Aorta (tissue), 5 donors: Measurements from ENCODE around the gene EOMES. TPM values are rescaled to one million over a fixed set of nuclear protein-coding genes. Genes with fewer than 3 reads are reported as not detected.
"Not testable (repeated sequence)": the region's sequence is repeated elsewhere in the genome, so short reads cannot be mapped to it uniquely, and the experiment has no call there.

Experiments
- ATAC-seq: fragments of 200-7000 bp; cut with Tn5 transposase; one replicate; pipeline ENCODE4 v1.9.1; 2022; ENCODE audit warnings: moderate library complexity; ENCODE audit not compliant: low FRiP score
- DNase-seq, 2 donors: peaks; one replicate each; pipeline ENCODE4 v3.0.0-alpha.2; 2020
- H3K27ac ChIP-seq, 2 donors: one replicate each; pipeline ENCODE4 v1.5.1; 2013; ENCODE audit warnings: low read length in 2 of 2, mild to moderate bottlenecking in 2 of 2, moderate library complexity in 2 of 2, control low read depth in 1 of 2, inconsistent platforms in 1 of 2, low read depth in 1 of 2
- H3K27me3 ChIP-seq, 2 donors: one replicate each; pipeline ENCODE4 v1.6.1; 2013; ENCODE audit warnings: control low read depth in 1 of 2, low read length in 1 of 2, mild to moderate bottlenecking in 1 of 2, moderate library complexity in 1 of 2; ENCODE audit not compliant: insufficient read depth in 2 of 2, control insufficient read depth in 1 of 2
- H3K36me3 ChIP-seq, 2 donors: one replicate each; pipeline ENCODE4 v1.6.1; 2013; ENCODE audit warnings: control low read depth in 1 of 2, low read length in 1 of 2, mild to moderate bottlenecking in 1 of 2; ENCODE audit not compliant: insufficient read depth in 2 of 2, control insufficient read depth in 1 of 2
- H3K4me1 ChIP-seq, 2 donors: one replicate each; pipeline ENCODE4 v1.6.1; 2013; ENCODE audit warnings: low read length in 2 of 2, control low read depth in 1 of 2, mild to moderate bottlenecking in 1 of 2, moderate library complexity in 1 of 2; ENCODE audit not compliant: insufficient read depth in 2 of 2, control insufficient read depth in 1 of 2
- H3K4me3 ChIP-seq, 2 donors: one replicate each; pipeline ENCODE4 v1.5.1; 2013; ENCODE audit warnings: low read length in 2 of 2, control low read depth in 1 of 2, mild to moderate bottlenecking in 1 of 2
- H3K9me3 ChIP-seq: one replicate; pipeline ENCODE4 v1.6.1; 2013; ENCODE audit warnings: mild to moderate bottlenecking, low read length; ENCODE audit not compliant: control insufficient read depth
- WGBS, 2 donors: extraction: QIAGEN DNeasy Blood & Tissue Kit; methylation state at CpG; one replicate each; pipeline ENCODE4 v1.1.7; 2013; 5-methylcytosine and 5-hydroxymethylcytosine counted together
- intact Hi-C, 2 donors: fragments of 100-400 bp; cut with DNase I; formaldehyde crosslinking; loops; one replicate each; pipeline versions ENCODE4 v1.14.2 to v1.15.0; 2022
- long read RNA-seq, 2 donors: library from polyadenylated mRNA; unstranded; transcript quantifications; one replicate each; pipeline ENCODE4 v2.0.0, GENCODE V29; 2020 to 2021
- polyA plus RNA-seq, 2 donors: library from polyadenylated mRNA; stranded (reverse); fragments of 200-250 nt; gene quantifications; one replicate each; pipeline ENCODE4 v1.2.3, GENCODE V29; 2013
- total RNA-seq, 2 donors: library from RNA; stranded (reverse); fragmentation: NEBNext Ultra II Directional; extraction: Animal tissue kit (Norgen Biotek cat#: 25700); gene quantifications; one replicate each; pipeline ENCODE4 v1.2.1, GENCODE V29; 2021
- donor health status: healthy with polysubstance abuse.
- donor health status: Bipolar disorder and iron deficiency.
- donor health status: DM: no; HTN: no; CAD: no.
- donor health status: DM: no; HTN: no; CAD: no.
- donor health status: DM: yes; HTN: yes; CAD: no.

EOMES gene
- total RNA-seq, result under 1 TPM; 0.36 to 0.60 TPM
- polyA plus RNA-seq, result 1 to 10 TPM in 1 of 2 donors, not detected in 1; 1.2 TPM
- long read RNA-seq, donor 1, partial matches to known transcripts, result 1 of 1 reads
- long read RNA-seq, donor 1, other reads (novel, unspliced or antisense), result 0 of 1 reads
- long read RNA-seq, donor 2, result 0 reads

DNA sequence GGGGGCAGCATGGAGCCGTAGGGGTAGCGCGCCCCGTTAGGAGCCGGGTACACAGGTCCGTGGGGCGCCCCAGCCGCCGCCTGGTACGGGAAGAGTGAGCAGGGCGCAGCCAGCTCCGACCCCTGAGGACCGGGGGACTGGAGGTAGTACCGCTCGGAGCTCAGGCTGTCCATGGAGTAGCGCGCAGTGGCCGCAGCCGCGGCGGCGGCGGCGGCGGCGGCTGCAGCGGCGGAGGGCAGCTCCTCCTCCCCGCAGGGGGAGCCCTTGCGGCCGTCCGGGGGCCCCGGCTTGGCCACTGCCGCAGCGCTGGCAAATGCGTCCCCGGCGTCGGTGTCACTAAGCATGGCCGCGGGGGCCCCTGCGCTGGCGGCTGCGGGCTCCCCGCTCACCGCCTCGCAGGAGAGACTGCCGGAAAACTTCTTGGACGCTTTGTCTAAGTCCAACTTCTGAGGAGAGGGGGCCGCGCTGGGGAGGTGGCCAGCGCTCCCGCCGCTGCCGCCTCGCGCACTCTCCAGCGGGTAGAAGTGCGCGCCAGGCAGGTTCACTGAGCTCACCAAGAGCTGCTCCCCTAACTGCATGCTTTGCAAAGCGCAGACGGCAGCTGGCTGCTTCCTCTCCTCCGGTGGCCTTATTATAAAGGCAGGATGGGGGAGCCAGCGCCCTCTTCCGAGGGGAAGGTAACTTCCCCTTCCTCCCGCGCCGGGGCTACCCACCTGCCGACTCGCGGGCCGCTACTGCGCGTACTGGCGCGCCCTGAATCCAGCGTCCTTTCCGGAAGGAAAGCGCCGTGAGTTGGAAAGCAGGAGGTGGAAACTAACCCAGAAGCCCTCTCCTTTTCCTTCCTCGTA lies at the start of gene EOMES:
EOMES (minus strand) TSS at position 607 of the 848 bp plus-strand sequence; CDS start at position 578, 29 bp downstream.
- H3K27me3 ChIP-seq, result peaks cover 0 to 2% of the 10 kb centered on the region in 2 donors
- H3K9me3 ChIP-seq, result no peaks in the 10 kb centered on the region
- H3K36me3 ChIP-seq, result no peaks in the 10 kb centered on the region
- peak; percentile 45 for ATAC-seq
- intact Hi-C loops, result no loop called here
- H3K4me1 ChIP-seq, result no peaks in the 10 kb centered on the region
- WGBS, 2 donors, result 1% methylated on average over 68 to 81 of the region's 81 CpGs
- peak within 1 kb of the TSS; percentile 9 to 30 for H3K4me3 ChIP-seq
- DNase-seq, result no peak
- no peak within 1 kb of the TSS for H3K27ac ChIP-seq

DNA sequence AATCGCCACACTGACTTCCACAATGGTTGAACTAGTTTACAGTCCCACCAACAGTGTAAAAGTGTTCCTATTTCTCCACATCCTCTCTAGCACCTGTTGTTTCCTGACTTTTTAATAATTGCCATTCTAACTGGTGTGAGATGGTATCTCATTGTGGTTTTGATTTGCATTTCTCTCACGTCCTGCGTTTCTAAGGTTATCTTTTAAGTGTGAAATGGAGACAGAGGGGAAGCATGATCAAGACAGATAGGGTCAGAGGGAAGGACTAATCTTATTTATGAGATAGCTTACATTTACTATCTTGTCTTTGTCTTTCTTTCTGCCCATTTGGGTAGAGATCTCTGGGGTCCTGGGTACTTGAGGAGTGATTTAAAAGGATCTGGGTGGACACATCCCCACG lies 48.3 kb upstream of the EOMES start:
- H3K9me3 ChIP-seq, H3K4me3 ChIP-seq, DNase-seq, H3K4me1 ChIP-seq, intact Hi-C loops, H3K27me3 ChIP-seq, H3K36me3 ChIP-seq, H3K27ac ChIP-seq, ATAC-seq: not testable (repeated sequence)
- 67 to 72% methylated on average over 3 of the region's 4 CpGs for WGBS, 2 donors

DNA sequence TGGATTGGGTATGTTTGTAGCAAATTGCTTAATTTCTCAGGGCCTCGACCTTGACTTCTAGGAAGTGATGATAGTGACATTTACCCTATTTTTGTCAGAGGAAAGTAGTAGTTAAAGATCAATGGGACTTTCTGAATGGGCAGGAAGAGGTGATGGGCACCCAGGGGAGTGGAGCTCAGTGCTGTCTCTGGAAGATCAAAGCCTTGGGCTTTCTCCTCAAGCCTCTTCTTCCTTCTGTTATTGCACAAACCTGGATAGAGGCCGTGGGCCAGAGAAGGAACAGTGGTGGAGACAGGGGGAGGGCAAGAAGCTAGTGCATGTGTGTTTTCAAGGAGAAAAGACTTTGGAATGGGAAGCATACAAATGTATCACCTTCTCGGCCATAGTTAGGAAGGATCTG lies 44.9 kb upstream of the EOMES start:
- no peak for ATAC-seq
- WGBS, 2 donors, result 63 to 78% methylated on average over 3 of the region's 3 CpGs
- Histone ChIP-seq H3K4me3 (no peak overlapping the region), H3K9me3 (no peaks in the 10 kb centered on the region), H3K27me3 (no peaks in the 10 kb centered on the region), H3K4me1 (no peaks in the 10 kb centered on the region), H3K36me3 (no peaks in the 10 kb centered on the region), H3K27ac (no peak overlapping the region)
- intact Hi-C loops, result no loop called here
- no peak for DNase-seq

DNA sequence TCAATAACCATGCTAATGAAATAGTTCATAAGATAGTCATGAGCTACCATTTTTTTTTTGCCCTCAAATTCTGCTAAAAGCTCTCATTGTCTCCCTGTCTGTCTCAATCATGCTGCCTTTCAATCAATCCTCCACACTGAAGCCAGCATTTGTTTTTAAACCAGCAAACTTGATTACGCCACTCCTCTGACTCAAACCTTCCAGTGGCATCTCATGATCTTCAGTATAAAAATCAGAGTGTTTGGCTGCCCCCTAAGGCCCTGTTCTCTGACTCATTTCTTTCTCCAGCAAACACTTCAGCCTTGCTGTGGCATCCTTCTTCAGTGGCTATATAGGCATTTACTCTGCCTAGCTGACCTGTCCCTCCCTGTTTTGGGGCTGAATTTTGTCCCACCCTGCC lies 36.0 kb upstream of the EOMES start:
- no peak overlapping the region for H3K27ac ChIP-seq
- no peak for DNase-seq
- WGBS, 2 donors, result 90 to 94% methylated on average over 1 of the region's 1 CpG
- H3K27me3 ChIP-seq, result no peaks in the 10 kb centered on the region
- no peaks in the 10 kb centered on the region for H3K36me3 ChIP-seq
- intact Hi-C loops, result no loop called here
- no peak overlapping the region for H3K4me3 ChIP-seq
- no peaks in the 10 kb centered on the region for H3K4me1 ChIP-seq
- no peaks in the 10 kb centered on the region for H3K9me3 ChIP-seq
- ATAC-seq, result no peak

DNA sequence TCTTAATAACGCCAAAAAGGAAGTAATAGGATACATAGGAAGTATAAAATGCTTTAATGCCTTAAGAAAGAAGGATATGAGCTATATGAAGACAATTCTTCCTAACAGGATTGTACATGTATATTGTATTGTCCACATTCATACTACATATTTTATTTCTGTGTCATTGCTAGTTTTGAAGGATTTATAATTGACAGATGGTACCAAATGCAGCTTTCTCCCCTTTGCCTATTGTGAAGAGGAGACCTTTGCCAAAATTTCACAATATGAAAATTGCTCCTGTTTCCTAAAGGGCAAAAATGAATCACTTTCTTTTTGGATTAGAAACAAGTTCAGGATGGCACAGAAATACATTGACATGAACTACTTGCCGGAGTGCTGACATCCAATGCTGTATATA lies 34.8 kb upstream of the EOMES start:
- DNase-seq, result no peak
- no peaks in the 10 kb centered on the region for H3K4me1 ChIP-seq
- no peaks in the 10 kb centered on the region for H3K36me3 ChIP-seq
- no peak overlapping the region for H3K4me3 ChIP-seq
- no peak overlapping the region for H3K27ac ChIP-seq
- no peak for ATAC-seq
- H3K9me3 ChIP-seq, result no peaks in the 10 kb centered on the region
- no peaks in the 10 kb centered on the region for H3K27me3 ChIP-seq
- 84% methylated on average over 2 of the region's 2 CpGs for WGBS, 2 donors
- intact Hi-C loops, result no loop called here

DNA sequence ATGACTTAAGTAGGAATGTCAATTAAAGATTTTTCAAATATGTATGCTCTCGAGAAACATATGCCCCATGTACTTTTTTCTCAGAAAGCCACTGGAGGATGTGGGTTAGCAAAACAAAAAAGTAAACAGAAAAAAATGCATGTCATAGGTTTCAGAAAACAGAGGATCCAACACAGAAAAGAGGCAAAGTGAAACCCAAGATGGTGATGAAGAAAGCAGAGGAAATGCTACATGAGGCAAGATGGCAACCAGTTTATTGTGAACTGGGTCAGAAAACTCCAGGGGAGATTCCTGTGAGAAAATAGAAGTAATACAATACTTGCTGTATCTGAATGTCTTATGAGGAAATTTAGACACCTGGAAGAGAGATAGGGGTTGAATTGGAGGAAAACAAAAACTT lies 30.8 kb upstream of the EOMES start:
- H3K4me1 ChIP-seq, result no peaks in the 10 kb centered on the region
- ATAC-seq (no peak), DNase-seq (no peak)
- H3K9me3 ChIP-seq, result peaks cover 3% of the 10 kb centered on the region
- no peaks in the 10 kb centered on the region for H3K27me3 ChIP-seq
- no peak overlapping the region for H3K27ac ChIP-seq
- WGBS, 2 donors, result 79 to 88% methylated on average over 1 of the region's 1 CpG
- intact Hi-C loops, result no loop called here
- no peak overlapping the region for H3K4me3 ChIP-seq
- H3K36me3 ChIP-seq, result no peaks in the 10 kb centered on the region

DNA sequence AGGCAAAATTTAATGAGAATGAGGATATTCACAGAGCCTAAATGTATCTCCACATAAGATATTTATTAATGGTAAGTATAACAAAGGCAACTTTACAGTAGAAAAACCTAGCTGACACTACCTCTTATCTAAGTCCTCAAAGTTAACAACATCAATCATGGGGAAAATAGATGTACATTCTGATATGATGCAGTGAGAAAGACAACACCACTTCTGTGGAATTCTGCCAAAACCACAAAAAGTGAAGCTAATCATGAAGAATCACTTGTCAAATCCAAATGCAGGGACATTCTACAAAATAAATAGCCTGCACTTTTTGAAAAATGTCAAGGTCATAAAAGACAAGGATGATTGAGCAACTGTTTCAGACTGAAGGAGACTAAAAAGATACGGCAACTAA lies 27.5 kb upstream of the EOMES start:
- Histone ChIP-seq H3K9me3 (peaks cover 3% of the 10 kb centered on the region), H3K4me1 (no peaks in the 10 kb centered on the region), H3K4me3 (no peak overlapping the region), H3K36me3 (no peaks in the 10 kb centered on the region), H3K27me3 (no peaks in the 10 kb centered on the region), H3K27ac (no peak overlapping the region)
- WGBS, 2 donors, result 54 to 56% methylated on average over 1 of the region's 1 CpG
- DNase-seq, result no peak
- ATAC-seq, result no peak
- intact Hi-C loops, result no loop called here

DNA sequence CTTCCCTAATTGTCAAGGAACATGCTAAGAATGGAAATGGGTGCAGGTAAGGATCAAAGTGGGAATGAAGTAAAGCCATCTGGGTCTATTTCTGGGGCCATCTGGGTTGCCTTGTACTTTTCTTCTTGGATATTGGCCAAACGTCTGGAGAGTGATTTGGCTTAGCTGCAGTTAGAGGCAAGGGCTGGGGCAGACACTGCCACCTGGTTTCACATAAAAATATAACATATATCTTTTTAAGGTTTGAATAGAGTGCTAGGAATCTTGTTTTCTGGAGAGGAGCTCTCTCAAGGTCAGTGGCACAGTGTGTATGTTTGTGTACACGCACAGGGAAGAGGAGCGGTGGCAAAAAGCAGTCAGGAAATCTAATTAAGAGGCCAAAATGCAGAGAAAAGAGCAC lies 24.7 kb upstream of the EOMES start:
- 79 to 80% methylated on average over 3 of the region's 3 CpGs for WGBS, 2 donors
- intact Hi-C loops, result no loop called here

DNA sequence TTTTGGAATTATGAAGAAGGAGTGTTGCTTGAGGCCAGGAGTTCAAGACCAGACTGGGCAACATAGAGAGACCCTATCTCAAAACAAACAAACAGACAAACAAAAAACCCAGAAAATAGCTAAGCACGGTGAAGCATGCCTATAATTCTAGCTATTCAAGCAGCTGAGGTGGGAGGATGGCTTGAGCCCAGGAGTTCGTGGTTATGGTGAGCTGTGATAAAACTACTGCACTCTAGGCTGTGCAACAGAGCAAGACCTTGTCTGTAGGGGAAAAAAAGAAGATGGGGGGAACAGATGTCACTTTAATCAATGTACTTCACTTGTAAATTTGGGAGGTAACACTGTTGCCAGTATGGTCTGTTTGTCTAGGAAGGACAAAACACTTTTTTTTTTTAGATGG lies 18.7 kb upstream of the EOMES start:
- 71 to 75% methylated on average over 2 of the region's 2 CpGs for whole genome bisulfite sequencing, 2 donors
- DNase-seq (no peak), ATAC-seq (no peak)
- Histone ChIP-seq H3K27me3 (no peaks in the 10 kb centered on the region), H3K4me1 (no peaks in the 10 kb centered on the region), H3K9me3 (no peaks in the 10 kb centered on the region), H3K27ac (no peak overlapping the region), H3K36me3 (no peaks in the 10 kb centered on the region), H3K4me3 (no peak overlapping the region)
- intact Hi-C loops, result no loop called here

More for the DNA sequence above, 24.7 kb upstream of the EOMES start:
- H3K27me3 ChIP-seq, result no peaks in the 10 kb centered on the region
- DNase-seq (no peak), ATAC-seq (no peak)
- peaks cover 3% of the 10 kb centered on the region for H3K9me3 ChIP-seq
- H3K36me3 ChIP-seq, result no peaks in the 10 kb centered on the region
- H3K4me1 ChIP-seq, result no peaks in the 10 kb centered on the region
- H3K4me3 ChIP-seq, result no peak overlapping the region
- H3K27ac ChIP-seq, result no peak overlapping the region
